Keratinocyte (primary cell): Measurements from ENCODE around the gene CHD1. TPM values are rescaled to one million over a fixed set of nuclear protein-coding genes. Genes with fewer than 3 reads are reported as not detected.

Experiments
- DNase-seq: peaks from one replicate; pipeline ENCODE4 v3.0.0-alpha.2; 2011; ENCODE audit warnings: low read depth, missing footprints, low spot score
- FAIRE-seq: peaks from 2 replicates; lab custom pipeline; 2011; peaks lifted over from hg19 to GRCh38; lab: Jason Lieb, UNC
- H2AFZ ChIP-seq: 2 replicates; pipeline ENCODE4 v1.6.0; 2012; ENCODE audit warnings: low read length, control low read depth, inconsistent platforms; ENCODE audit not compliant: control insufficient read depth
- H3K27ac ChIP-seq: 2 replicates; pipeline ENCODE4 v1.5.1; 2011; ENCODE audit warnings: low read length; ENCODE audit not compliant: control insufficient read depth, insufficient read depth
- H3K27me3 ChIP-seq: 3 replicates; pipeline ENCODE4 v1.6.0; 2011; ENCODE audit warnings: low read length; ENCODE audit not compliant: control insufficient read depth, insufficient read depth; ENCODE audit errors: extremely low read depth
- H3K36me3 ChIP-seq, 2 experiments: 2 replicates in 1 of 2; 3 replicates in 1 of 2; pipeline ENCODE4 v1.5.1; 2011; ENCODE audit warnings: low read length in 2 of 2, mild to moderate bottlenecking in 1 of 2; ENCODE audit not compliant: control insufficient read depth in 2 of 2, insufficient read depth in 2 of 2; ENCODE audit errors: extremely low read depth in 1 of 2
- H3K4me1 ChIP-seq: 3 replicates; pipeline ENCODE4 v1.5.1; 2011; ENCODE audit warnings: low read length; ENCODE audit not compliant: control insufficient read depth, insufficient read depth; ENCODE audit errors: extremely low read depth
- H3K4me2 ChIP-seq: 3 replicates; pipeline ENCODE4 v1.6.0; 2011; ENCODE audit warnings: low read depth, low read length; ENCODE audit not compliant: control insufficient read depth, insufficient read depth; ENCODE audit errors: extremely low read depth
- H3K4me3 ChIP-seq, 3 experiments: fragments of 200-600 bp in 1 of 3; sonication (generic) in 1 of 3; 2 replicates in 2 of 3; 3 replicates in 1 of 3; pipeline ENCODE4 v1.5.1; 2011 to 2016; ENCODE audit warnings: low read length in 3 of 3, mild to moderate bottlenecking in 3 of 3, control low read depth in 2 of 3, inconsistent platforms in 1 of 3, low read depth in 1 of 3, mixed read lengths in 1 of 3, mixed run types in 1 of 3, moderate library complexity in 1 of 3; ENCODE audit not compliant: control insufficient read depth in 2 of 3, insufficient read depth in 2 of 3; ENCODE audit errors: extremely low read depth in 1 of 3
- H3K79me2 ChIP-seq: 2 replicates; pipeline ENCODE4 v1.6.0; 2012; ENCODE audit warnings: low read length; ENCODE audit not compliant: control insufficient read depth, insufficient read depth
- H3K9ac ChIP-seq: 3 replicates; pipeline ENCODE4 v1.6.0; 2011; ENCODE audit warnings: low read length; ENCODE audit not compliant: control insufficient read depth, insufficient read depth; ENCODE audit errors: extremely low read depth
- H3K9me1 ChIP-seq: 3 replicates; pipeline ENCODE4 v1.6.0; 2011; ENCODE audit warnings: low read length; ENCODE audit not compliant: control insufficient read depth, insufficient read depth; ENCODE audit errors: extremely low read depth
- H3K9me3 ChIP-seq: 2 replicates; pipeline ENCODE4 v1.5.1; 2012; ENCODE audit warnings: low read depth, low read length; ENCODE audit not compliant: control insufficient read depth
- H4K20me1 ChIP-seq: 3 replicates; pipeline ENCODE4 v1.6.0; 2011; ENCODE audit warnings: low read length; ENCODE audit not compliant: control insufficient read depth, insufficient read depth; ENCODE audit errors: extremely low read depth
- EZH2 ChIP-seq: IDR thresholded peaks from one replicate; pipeline ENCODE4 v1.6.1; 2012; ENCODE audit warnings: inconsistent platforms, mild to moderate bottlenecking, low read length, moderate library complexity
- dilution Hi-C: fragments of 300-500 bp; cut with MboI; formaldehyde crosslinking; loops from one replicate; pipeline ENCODE4 v1.7.0; 2020; ENCODE audit warnings: low sequenced_read_pairs; ENCODE audit not compliant: extremely low pct_ligation_motif_present
- polyA plus RNA-seq, 5 experiments: library from polyadenylated mRNA; depleted of rRNA in 3 of 5; stranded (reverse) in 3 of 5; stranded (forward) in 1 of 5; unstranded in 1 of 5; fragments of >200 nt; gene quantifications; 1 replicate in 1 of 5; 2 replicates in 3 of 5; 3 replicates in 1 of 5; pipeline versions ENCODE4 v1.2.1 to v1.2.3, GENCODE V29; 2011 to 2012; ENCODE audit warnings: missing spikeins in 2 of 5, low read depth in 1 of 5, low replicate concordance in 1 of 5
- TF ChIP-seq, protein P1 (sequence below), 3 experiments: IDR thresholded peaks in 1 of 3; conservative IDR thresholded peaks in 1 of 3; optimal IDR thresholded peaks in 1 of 3; 2 replicates in 2 of 3; 3 replicates in 1 of 3; pipeline versions ENCODE3 to v1.5.1; 2011; ENCODE audit warnings: low read length in 3 of 3, mild to moderate bottlenecking in 3 of 3, moderate library complexity in 2 of 3, control low read depth in 1 of 3, inconsistent platforms in 1 of 3; ENCODE audit not compliant: insufficient read depth in 2 of 3; ENCODE audit errors: extremely low read depth in 1 of 3

Gene CHD1
- polyA plus RNA-seq, 1 donor (not counting 4 experiments of a cell fraction or from before 2014, with no cell fraction given), result 26.5 TPM

DNA sequence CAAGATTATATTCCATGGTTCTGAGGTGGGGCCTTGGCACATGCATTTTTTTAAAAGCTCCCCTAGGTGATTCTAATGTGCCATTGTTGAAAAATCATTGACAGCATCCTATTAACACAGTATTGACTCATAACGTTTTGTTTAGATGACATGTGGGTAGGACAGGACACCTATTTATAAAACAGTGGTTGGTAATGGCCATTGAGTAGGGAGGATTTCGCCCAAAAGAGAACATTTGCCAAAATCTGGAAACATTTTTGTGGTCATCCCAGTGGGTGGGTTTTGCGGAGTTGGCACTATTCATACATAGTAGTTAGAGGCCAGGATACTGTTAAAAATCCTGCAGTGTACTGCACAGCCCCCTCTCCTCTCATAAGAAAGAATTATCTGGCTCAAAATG lies 6.4 kb upstream of the CHD1 start:
- Histone ChIP-seq H3K4me3 (no peak overlapping the region), H3K4me2 (no peak overlapping the region), H2AFZ (no peak overlapping the region), H3K79me2 (peaks cover 14% of the 10 kb centered on the region), H3K36me3 (no peaks in the 10 kb centered on the region), H3K27me3 (no peaks in the 10 kb centered on the region), H4K20me1 (no peaks in the 10 kb centered on the region), H3K9me1 (no peaks in the 10 kb centered on the region), H3K9me3 (no peaks in the 10 kb centered on the region), H3K27ac (no peak overlapping the region), H3K4me1 (peaks cover 5% of the 10 kb centered on the region), H3K9ac (no peak overlapping the region)
- FAIRE-seq (no peak), DNase-seq (no peak)
- dilution Hi-C loops, result no loop called here
- TF ChIP-seq, protein P1, sequence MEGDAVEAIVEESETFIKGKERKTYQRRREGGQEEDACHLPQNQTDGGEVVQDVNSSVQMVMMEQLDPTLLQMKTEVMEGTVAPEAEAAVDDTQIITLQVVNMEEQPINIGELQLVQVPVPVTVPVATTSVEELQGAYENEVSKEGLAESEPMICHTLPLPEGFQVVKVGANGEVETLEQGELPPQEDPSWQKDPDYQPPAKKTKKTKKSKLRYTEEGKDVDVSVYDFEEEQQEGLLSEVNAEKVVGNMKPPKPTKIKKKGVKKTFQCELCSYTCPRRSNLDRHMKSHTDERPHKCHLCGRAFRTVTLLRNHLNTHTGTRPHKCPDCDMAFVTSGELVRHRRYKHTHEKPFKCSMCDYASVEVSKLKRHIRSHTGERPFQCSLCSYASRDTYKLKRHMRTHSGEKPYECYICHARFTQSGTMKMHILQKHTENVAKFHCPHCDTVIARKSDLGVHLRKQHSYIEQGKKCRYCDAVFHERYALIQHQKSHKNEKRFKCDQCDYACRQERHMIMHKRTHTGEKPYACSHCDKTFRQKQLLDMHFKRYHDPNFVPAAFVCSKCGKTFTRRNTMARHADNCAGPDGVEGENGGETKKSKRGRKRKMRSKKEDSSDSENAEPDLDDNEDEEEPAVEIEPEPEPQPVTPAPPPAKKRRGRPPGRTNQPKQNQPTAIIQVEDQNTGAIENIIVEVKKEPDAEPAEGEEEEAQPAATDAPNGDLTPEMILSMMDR (optimal IDR thresholded peaks at IDR 0.05 in 1 of 3, IDR thresholded peaks at IDR 0.05 in 1 of 3, conservative IDR thresholded peaks at IDR 0.05 in 1 of 3; ENCODE audit: extremely low read depth in 1 of 3, insufficient read depth in 2 of 3, low read length in 3 of 3), result no peak
- TF ChIP-seq EZH2, result no peak

GRCh38 chr5:98934546-98934945 lies 5.7 kb upstream of the CHD1 start:
- Histone ChIP-seq H3K79me2 (peaks cover 18% of the 10 kb centered on the region), H3K4me3 (no peak overlapping the region), H2AFZ (no peak overlapping the region), H3K4me1 (peaks cover 7% of the 10 kb centered on the region), H3K27ac (no peak overlapping the region), H3K9me1 (no peaks in the 10 kb centered on the region), H3K27me3 (no peaks in the 10 kb centered on the region), H3K36me3 (no peaks in the 10 kb centered on the region), H3K9ac (no peak overlapping the region), H3K9me3 (no peaks in the 10 kb centered on the region), H3K4me2 (no peak overlapping the region), H4K20me1 (no peaks in the 10 kb centered on the region)
- FAIRE-seq (no peak), DNase-seq (no peak)
- dilution Hi-C loops, result no loop called here
- TF ChIP-seq, protein P1 (optimal IDR thresholded peaks at IDR 0.05 in 1 of 3, IDR thresholded peaks at IDR 0.05 in 1 of 3, conservative IDR thresholded peaks at IDR 0.05 in 1 of 3; ENCODE audit: extremely low read depth in 1 of 3, insufficient read depth in 2 of 3, low read length in 3 of 3), result no peak
- no peak for TF ChIP-seq EZH2
